PC-3 (cell line): ENCODE results near the gene KRT15.
"Not testable (repeated sequence)": the region's sequence is repeated elsewhere in the genome, so short reads cannot be mapped to it uniquely, and the experiment has no call there.

Experiments
- EZH2 ChIP-seq: fragments of 300-600 bp; sonication (generic); IDR thresholded peaks from one replicate; pipeline ENCODE4 v1.6.1; 2017; ENCODE audit warnings: antibody characterized with exemption, mild to moderate bottlenecking, low read length; ENCODE audit not compliant: unreplicated experiment
- EZH2phosphoT487 ChIP-seq: fragments of 300-600 bp; sonication (generic); IDR thresholded peaks from 2 replicates; pipeline ENCODE4 v1.6.1; 2018; ENCODE audit warnings: mild to moderate bottlenecking, antibody characterized with exemption, low read length, borderline replicate concordance
- TF ChIP-seq, protein P1 (sequence below): fragments of 300-600 bp; sonication (generic); conservative IDR thresholded peaks from 2 replicates; pipeline ENCODE4 v1.5.1; 2017; ENCODE audit warnings: antibody characterized with exemption, low read depth, mild to moderate bottlenecking, low read length

- TF ChIP-seq, protein P1, sequence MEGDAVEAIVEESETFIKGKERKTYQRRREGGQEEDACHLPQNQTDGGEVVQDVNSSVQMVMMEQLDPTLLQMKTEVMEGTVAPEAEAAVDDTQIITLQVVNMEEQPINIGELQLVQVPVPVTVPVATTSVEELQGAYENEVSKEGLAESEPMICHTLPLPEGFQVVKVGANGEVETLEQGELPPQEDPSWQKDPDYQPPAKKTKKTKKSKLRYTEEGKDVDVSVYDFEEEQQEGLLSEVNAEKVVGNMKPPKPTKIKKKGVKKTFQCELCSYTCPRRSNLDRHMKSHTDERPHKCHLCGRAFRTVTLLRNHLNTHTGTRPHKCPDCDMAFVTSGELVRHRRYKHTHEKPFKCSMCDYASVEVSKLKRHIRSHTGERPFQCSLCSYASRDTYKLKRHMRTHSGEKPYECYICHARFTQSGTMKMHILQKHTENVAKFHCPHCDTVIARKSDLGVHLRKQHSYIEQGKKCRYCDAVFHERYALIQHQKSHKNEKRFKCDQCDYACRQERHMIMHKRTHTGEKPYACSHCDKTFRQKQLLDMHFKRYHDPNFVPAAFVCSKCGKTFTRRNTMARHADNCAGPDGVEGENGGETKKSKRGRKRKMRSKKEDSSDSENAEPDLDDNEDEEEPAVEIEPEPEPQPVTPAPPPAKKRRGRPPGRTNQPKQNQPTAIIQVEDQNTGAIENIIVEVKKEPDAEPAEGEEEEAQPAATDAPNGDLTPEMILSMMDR: not testable (repeated sequence)
- TF ChIP-seq EZH2, EZH2phosphoT487: not testable (repeated sequence)
Observed at GRCh38 chr17:41542786-41543185, 24.1 kb upstream of the KRT15 start.
